Pons (tissue), 1 donor: ENCODE data around the gene GNA12.
"Not testable (repeated sequence)": the region's sequence is repeated elsewhere in the genome, so short reads cannot be mapped to it uniquely, and the experiment has no call there.

Source experiments
- DNase-seq: peaks from one replicate; pipeline ENCODE4 v3.0.0-alpha.2; 2016; ENCODE audit warnings: low spot score

GNA12 gene

GRCh38 chr7:2751086-2751485 is 93.0 kb downstream of the GNA12 start:
- DNase-seq: no peak

- DNase-seq: no peak
Observed at GRCh38 chr7:2750004-2750407, 94.1 kb downstream of the GNA12 start.

- not testable (repeated sequence) for DNase-seq
Observed at GRCh38 chr7:2748684-2749083, 95.4 kb downstream of the GNA12 start.

GRCh38 chr7:2743523-2744185 is 100.5 kb downstream of the GNA12 start:
- DNase-seq: not testable (repeated sequence)

- no peak for DNase-seq
Observed at GRCh38 chr7:2738766-2739549, 105.2 kb downstream of the GNA12 start.

- no peak for DNase-seq
Observed at GRCh38 chr7:2737771-2738540, 106.2 kb downstream of the GNA12 start.

- DNase-seq: not testable (repeated sequence)
Observed at GRCh38 chr7:2737005-2737743, 106.9 kb downstream of the GNA12 start.

- no peak for DNase-seq
Observed at GRCh38 chr7:2736411-2736914, 107.6 kb downstream of the GNA12 start.

GRCh38 chr7:2735744-2736143 is 108.4 kb downstream of the GNA12 start:
- no peak for DNase-seq

GRCh38 chr7:2734751-2735571 is 109.1 kb downstream of the GNA12 start:
- DNase-seq: peak; percentile 52

GRCh38 chr7:2734084-2734686 is 109.9 kb downstream of the GNA12 start:
- no peak for DNase-seq

GRCh38 chr7:2732959-2733584 is 111.0 kb downstream of the GNA12 start:
- DNase-seq: no peak

GRCh38 chr7:2732388-2732787 is 111.7 kb downstream of the GNA12 start:
- DNase-seq: no peak

GRCh38 chr7:2730846-2731770 is 113.0 kb downstream of the GNA12 start:
- DNase-seq: no peak

GRCh38 chr7:2729893-2730716 is 114.0 kb downstream of the GNA12 start:
- DNase-seq: peak; percentile 85

- no peak for DNase-seq
Observed at GRCh38 chr7:2729031-2729892, 114.8 kb downstream of the GNA12 start.
